Hepatocyte (in vitro differentiated cells): Measurements from ENCODE around the gene TPCN2. TPM values are rescaled to one million over a fixed set of nuclear protein-coding genes. Genes with fewer than 3 reads are reported as not detected.

Experiments
- DNase-seq: peaks from one replicate; pipeline ENCODE4 v3.0.0-alpha.2; 2016; ENCODE audit warnings: low spot score
- H2AFZ ChIP-seq: fragments of 200-600 bp; sonication (generic); 2 replicates; pipeline ENCODE4 v1.6.0; 2016; ENCODE audit warnings: antibody characterized with exemption, mild to moderate bottlenecking
- H3K27ac ChIP-seq: fragments of 200-600 bp; sonication (generic); 2 replicates; pipeline ENCODE4 v1.5.1; 2016; ENCODE audit warnings: mild to moderate bottlenecking
- H3K27me3 ChIP-seq: fragments of 200-600 bp; sonication (generic); 2 replicates; pipeline ENCODE4 v1.6.1; 2016
- H3K36me3 ChIP-seq: fragments of 200-600 bp; sonication (generic); replicated peaks from 2 replicates; pipeline ENCODE4 v1.5.1; 2016; ENCODE audit warnings: low read depth; ENCODE audit not compliant: insufficient read depth
- H3K4me1 ChIP-seq: fragments of 200-600 bp; sonication (generic); 2 replicates; pipeline ENCODE4 v1.5.1; 2016; ENCODE audit warnings: mild to moderate bottlenecking, moderate library complexity; ENCODE audit not compliant: insufficient read depth
- H3K4me2 ChIP-seq: fragments of 200-600 bp; sonication (generic); 2 replicates; pipeline ENCODE4 v1.6.0; 2016
- H3K4me3 ChIP-seq: fragments of 200-600 bp; sonication (generic); 2 replicates; pipeline ENCODE4 v1.5.1; 2016; ENCODE audit warnings: mild to moderate bottlenecking
- H3K79me2 ChIP-seq: fragments of 200-600 bp; sonication (generic); 2 replicates; pipeline ENCODE4 v1.6.0; 2017; ENCODE audit warnings: mild to moderate bottlenecking
- H3K9me2 ChIP-seq: fragments of 200-600 bp; sonication (generic); replicated peaks from 2 replicates; pipeline ENCODE4 v1.6.0; 2017; ENCODE audit warnings: mild to moderate bottlenecking; ENCODE audit not compliant: insufficient read depth
- H3K9me3 ChIP-seq: fragments of 200-600 bp; sonication (generic); 2 replicates; pipeline ENCODE4 v1.5.1; 2016; ENCODE audit warnings: low read depth, mild to moderate bottlenecking
- H4K20me1 ChIP-seq: fragments of 200-600 bp; sonication (generic); 2 replicates; pipeline ENCODE4 v1.6.0; 2016; ENCODE audit warnings: mild to moderate bottlenecking; ENCODE audit not compliant: insufficient read depth, poor library complexity, severe bottlenecking
- EZH2 ChIP-seq: fragments of 200-600 bp; sonication (generic); IDR thresholded peaks from 2 replicates; pipeline ENCODE4 v1.6.1; 2016; ENCODE audit warnings: antibody characterized with exemption, mild to moderate bottlenecking, borderline replicate concordance
- EZH2phosphoT487 ChIP-seq: fragments of 200-600 bp; sonication (generic); IDR thresholded peaks from one replicate; pipeline ENCODE4 v1.6.1; 2018; ENCODE audit warnings: antibody characterized with exemption, mild to moderate bottlenecking, low read depth, moderate library complexity; ENCODE audit not compliant: unreplicated experiment, severe bottlenecking
- WGBS: methylation state at CpG from one replicate; pipeline ENCODE4 v1.1.6; 2016; ENCODE audit warnings: low lambda C conversion rate; ENCODE audit errors: missing lambda C conversion rate; 5-methylcytosine and 5-hydroxymethylcytosine counted together
- polyA plus RNA-seq: library from polyadenylated mRNA; unstranded; fragments of >200 nt; fragmentation: Nextera tagmentation; extraction: Ambion mirVana; gene quantifications from 2 replicates; pipeline ENCODE4 v1.2.1, GENCODE V29; 2016
- total RNA-seq: library from RNA; depleted of rRNA; stranded (reverse); fragments of >200 nt; gene quantifications from 2 replicates; pipeline ENCODE4 v1.2.3, GENCODE V29; 2014
- TF ChIP-seq, protein P1 (sequence below): fragments of 200-600 bp; sonication (generic); IDR thresholded peaks from 2 replicates; pipeline ENCODE4 v1.5.1; 2016; ENCODE audit warnings: antibody characterized with exemption, mild to moderate bottlenecking; ENCODE audit not compliant: poor library complexity

The TPCN2 gene
- total and polyA plus RNA-seq, 2 experiments from 2014 or later, result 16.6 to 21.3 TPM

DNA sequence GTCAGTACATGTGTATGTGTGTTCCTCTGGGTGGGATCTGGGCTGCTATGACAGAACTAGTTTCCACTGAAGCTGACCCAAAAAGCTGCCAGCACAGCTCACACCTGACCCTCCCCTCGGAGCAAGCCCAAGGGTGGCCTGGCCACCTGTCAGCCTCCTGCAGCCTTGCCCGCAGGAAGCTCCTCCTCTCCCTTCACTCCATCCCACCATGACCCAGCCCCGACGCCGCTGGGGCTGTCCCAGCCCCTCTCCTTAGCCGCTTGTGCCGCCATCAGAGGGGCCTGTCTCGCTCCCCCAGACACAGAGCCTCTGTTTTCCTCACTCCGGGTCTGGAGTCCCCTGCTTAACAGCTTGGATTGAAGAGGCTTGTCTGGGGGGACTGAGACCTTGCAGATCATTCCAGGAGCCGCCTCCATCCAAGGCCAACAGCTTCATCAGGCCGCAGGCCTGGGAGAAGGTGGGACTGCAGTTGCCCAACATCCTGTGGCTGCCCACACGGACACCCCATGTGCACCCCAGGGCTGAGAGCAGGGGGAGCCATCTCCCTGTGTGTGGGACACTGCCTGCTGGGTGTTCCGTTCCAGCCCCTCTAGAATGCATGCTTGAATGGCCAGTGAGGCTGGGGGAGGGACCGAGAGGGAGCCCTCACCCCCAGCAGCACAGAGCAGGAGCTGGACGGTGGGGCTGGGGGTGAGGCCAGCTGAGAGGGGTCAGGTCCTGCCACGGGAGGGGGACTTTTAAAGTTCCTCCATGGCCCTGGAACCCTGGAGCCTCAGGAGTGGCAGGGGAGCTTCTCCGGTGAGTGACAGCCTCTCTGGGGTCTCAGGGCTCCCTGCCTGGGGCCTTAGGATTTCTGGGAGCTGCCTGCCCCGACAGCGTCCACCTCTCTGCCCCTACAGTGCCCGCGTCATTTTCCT is 36.4 kb upstream of the TPCN2 start:
- no peaks in the 10 kb centered on the region for H3K27me3 ChIP-seq
- H4K20me1 ChIP-seq, result no peaks in the 10 kb centered on the region
- TF ChIP-seq EZH2phosphoT487, result no peak
- TF ChIP-seq, protein P1, sequence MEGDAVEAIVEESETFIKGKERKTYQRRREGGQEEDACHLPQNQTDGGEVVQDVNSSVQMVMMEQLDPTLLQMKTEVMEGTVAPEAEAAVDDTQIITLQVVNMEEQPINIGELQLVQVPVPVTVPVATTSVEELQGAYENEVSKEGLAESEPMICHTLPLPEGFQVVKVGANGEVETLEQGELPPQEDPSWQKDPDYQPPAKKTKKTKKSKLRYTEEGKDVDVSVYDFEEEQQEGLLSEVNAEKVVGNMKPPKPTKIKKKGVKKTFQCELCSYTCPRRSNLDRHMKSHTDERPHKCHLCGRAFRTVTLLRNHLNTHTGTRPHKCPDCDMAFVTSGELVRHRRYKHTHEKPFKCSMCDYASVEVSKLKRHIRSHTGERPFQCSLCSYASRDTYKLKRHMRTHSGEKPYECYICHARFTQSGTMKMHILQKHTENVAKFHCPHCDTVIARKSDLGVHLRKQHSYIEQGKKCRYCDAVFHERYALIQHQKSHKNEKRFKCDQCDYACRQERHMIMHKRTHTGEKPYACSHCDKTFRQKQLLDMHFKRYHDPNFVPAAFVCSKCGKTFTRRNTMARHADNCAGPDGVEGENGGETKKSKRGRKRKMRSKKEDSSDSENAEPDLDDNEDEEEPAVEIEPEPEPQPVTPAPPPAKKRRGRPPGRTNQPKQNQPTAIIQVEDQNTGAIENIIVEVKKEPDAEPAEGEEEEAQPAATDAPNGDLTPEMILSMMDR, result no peak
- TF ChIP-seq EZH2, result no peak
- 62% methylated on average over 20 of the region's 21 CpGs for WGBS
- no peaks in the 10 kb centered on the region for H3K9me3 ChIP-seq
- no peak for DNase-seq
- no peak overlapping the region for H2AFZ ChIP-seq
- peak overlapping the region; percentile 76 for H3K4me2 ChIP-seq
- H3K27ac ChIP-seq, result peak overlapping the region; percentile 93
- no peaks in the 10 kb centered on the region for H3K9me2 ChIP-seq
- H3K4me1 ChIP-seq, result peaks cover 74% of the 10 kb centered on the region
- H3K79me2 ChIP-seq, result no peaks in the 10 kb centered on the region
- H3K4me3 ChIP-seq, result peak overlapping the region; percentile 17
- H3K36me3 ChIP-seq, result no peaks in the 10 kb centered on the region

DNA sequence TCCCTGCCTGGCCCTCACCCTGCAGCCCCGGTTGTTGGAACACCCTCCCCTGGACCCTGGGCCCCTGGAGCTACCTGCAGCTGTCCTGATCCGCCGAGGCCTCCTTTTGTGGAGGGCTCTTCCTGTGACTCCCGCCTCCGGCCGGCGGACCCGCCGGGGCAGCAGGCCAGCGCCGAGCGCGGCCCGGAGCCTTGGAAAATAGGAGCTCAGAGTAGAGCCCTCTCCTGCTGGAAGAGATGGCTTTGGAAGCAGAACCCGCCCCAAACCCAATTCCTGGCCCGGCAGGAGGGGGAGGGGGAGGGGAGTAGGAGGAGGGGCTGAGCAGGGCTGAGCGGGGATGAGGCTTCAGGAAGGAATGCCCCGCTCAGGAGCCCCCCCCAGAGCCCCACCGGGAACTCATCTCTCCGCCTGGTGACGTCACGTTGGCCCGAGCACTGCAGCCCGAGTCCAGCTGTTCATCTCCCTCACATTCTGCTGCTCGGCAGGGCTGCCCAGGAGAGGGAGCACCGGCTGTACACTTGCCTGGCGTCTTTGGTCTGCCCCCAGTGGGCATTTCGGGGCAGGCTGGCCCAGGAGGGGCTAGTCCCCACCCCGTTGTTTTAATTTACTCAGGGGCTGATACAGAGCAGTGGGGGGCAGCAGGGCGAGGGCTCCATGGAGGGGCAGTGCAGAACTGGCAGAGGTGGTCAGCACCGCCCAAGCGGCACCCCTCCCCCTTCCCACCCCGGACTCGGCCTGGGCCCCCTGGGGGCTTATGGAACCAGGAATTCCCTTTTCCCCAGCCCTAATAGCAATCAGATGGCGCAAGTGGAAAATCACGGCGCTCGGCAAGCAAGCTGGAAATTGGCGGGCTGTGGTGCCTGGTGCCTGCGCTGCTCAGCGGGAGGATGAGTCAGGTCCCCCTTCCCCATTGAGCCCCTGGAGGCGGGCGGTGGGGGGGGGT is 35.5 kb upstream of the TPCN2 start, which contains the start of gene MRGPRF:
MRGPRF (minus strand) TSS at position 238 of the 943 bp plus-strand sequence. CDS start 3,345 bp downstream, outside the sequence.
- H3K79me2 ChIP-seq, result no peaks in the 10 kb centered on the region
- peaks cover 64% of the 10 kb centered on the region for H3K4me1 ChIP-seq
- 11% methylated on average over 32 of the region's 43 CpGs for WGBS
- no peaks in the 10 kb centered on the region for H3K9me2 ChIP-seq
- TF ChIP-seq EZH2 (no peak), EZH2phosphoT487 (no peak)
- TF ChIP-seq, protein P1, result peak; percentile 48
- no peaks in the 10 kb centered on the region for H3K9me3 ChIP-seq
- no peaks in the 10 kb centered on the region for H3K36me3 ChIP-seq
- no peaks in the 10 kb centered on the region for H4K20me1 ChIP-seq
- peak within 1 kb of the TSS; percentile 76 for H3K4me2 ChIP-seq
- H3K27ac ChIP-seq, result peak within 1 kb of the TSS; percentile 93
- peak within 1 kb of the TSS; percentile 51 for H2AFZ ChIP-seq
- no peaks in the 10 kb centered on the region for H3K27me3 ChIP-seq
- peak; percentile 77 for DNase-seq
- H3K4me3 ChIP-seq, result peak within 1 kb of the TSS; percentile 17

DNA sequence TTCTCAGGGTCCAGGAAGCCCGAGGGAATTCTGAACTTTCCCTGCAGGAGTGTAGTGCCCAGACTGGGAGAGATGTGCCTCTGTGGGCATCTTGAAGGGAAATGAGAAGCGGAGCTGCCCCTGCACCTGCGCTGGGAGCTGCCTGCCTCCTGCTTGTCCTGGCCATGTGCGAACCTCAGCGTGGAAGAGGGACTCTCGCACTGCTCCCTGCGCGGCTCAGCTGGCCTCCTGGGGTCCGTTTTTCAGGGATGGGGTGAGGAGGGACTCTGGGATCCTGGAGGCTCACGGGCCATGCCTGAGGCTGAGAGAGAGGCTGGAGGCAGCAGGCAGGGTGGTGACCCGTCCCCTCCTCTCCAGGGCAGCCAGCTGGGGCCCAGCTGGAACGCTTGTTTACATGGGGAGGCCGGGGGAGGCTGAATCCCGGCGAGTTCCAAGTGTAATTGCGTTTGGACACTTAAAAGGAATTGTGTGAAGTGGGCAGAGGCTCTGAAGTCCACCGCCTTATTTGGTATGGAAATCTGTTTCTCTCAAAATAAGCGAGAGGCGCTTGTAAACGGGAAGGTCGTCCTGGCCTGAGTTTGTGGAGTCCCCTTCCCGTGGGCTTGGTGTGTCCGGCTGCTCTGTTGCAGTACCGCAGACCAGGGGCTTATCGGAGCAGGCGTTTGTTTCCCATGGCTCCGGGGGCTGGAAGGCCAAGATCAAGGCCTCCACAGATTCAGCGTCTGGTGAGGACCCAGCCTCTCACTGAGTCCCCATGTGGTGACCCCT is 34.5 kb upstream of the TPCN2 start:
- Histone ChIP-seq H3K9me2 (no peaks in the 10 kb centered on the region), H3K79me2 (no peaks in the 10 kb centered on the region), H3K4me3 (no peak overlapping the region), H3K27ac (peak overlapping the region; percentile 93), H3K9me3 (no peaks in the 10 kb centered on the region), H4K20me1 (no peaks in the 10 kb centered on the region), H2AFZ (peak overlapping the region; percentile 51), H3K27me3 (no peaks in the 10 kb centered on the region), H3K4me1 (peaks cover 56% of the 10 kb centered on the region), H3K36me3 (no peaks in the 10 kb centered on the region), H3K4me2 (peak overlapping the region; percentile 76)
- WGBS, result 21% methylated on average over 27 of the region's 28 CpGs
- TF ChIP-seq, protein P1, result no peak
- no peak for TF ChIP-seq EZH2phosphoT487
- no peak for TF ChIP-seq EZH2
- peak; percentile 75 for DNase-seq
